KMS-11 (cell line): ENCODE results near the gene RAMP2.
A peak's percentile ranks its signal among the peaks of the same experiment; 100 is the strongest.

Experiments
- H2AFZ ChIP-seq: fragments of 200-600 bp; sonication (generic); 2 replicates; pipeline ENCODE4 v1.6.1; 2016; ENCODE audit warnings: antibody characterized with exemption, mixed run types, low read depth
- H3K27ac ChIP-seq: fragments of 200-600 bp; sonication (generic); 2 replicates; pipeline ENCODE4 v1.6.1; 2016; ENCODE audit warnings: mild to moderate bottlenecking, mixed run types
- H3K27me3 ChIP-seq: fragments of 200-600 bp; sonication (generic); 2 replicates; pipeline ENCODE4 v1.6.1; 2017; ENCODE audit warnings: mild to moderate bottlenecking, low read depth, mixed run types, moderate library complexity; ENCODE audit not compliant: insufficient read depth
- H3K36me3 ChIP-seq: fragments of 200-600 bp; sonication (generic); 2 replicates; pipeline ENCODE4 v1.6.1; 2017; ENCODE audit warnings: mild to moderate bottlenecking, mixed run types; ENCODE audit not compliant: insufficient read depth
- H3K4me1 ChIP-seq: fragments of 200-600 bp; sonication (generic); 2 replicates; pipeline ENCODE4 v1.6.1; 2016; ENCODE audit warnings: mild to moderate bottlenecking, low read depth, mixed run types; ENCODE audit not compliant: poor library complexity, severe bottlenecking
- H3K4me2 ChIP-seq: fragments of 200-600 bp; sonication (generic); 2 replicates; pipeline ENCODE4 v1.7.0; 2016; ENCODE audit warnings: mild to moderate bottlenecking, mixed run types
- H3K4me3 ChIP-seq: fragments of 200-600 bp; sonication (generic); IDR thresholded peaks from 2 replicates; pipeline ENCODE4 v1.6.1; 2017; ENCODE audit warnings: low read depth, low read length, mixed read lengths; ENCODE audit not compliant: insufficient read depth
- H3K79me2 ChIP-seq: fragments of 200-600 bp; sonication (generic); 2 replicates; pipeline ENCODE4 v1.6.1; 2016; ENCODE audit warnings: low read depth, mixed run types; ENCODE audit not compliant: insufficient read depth
- H3K9ac ChIP-seq: fragments of 200-600 bp; sonication (generic); 2 replicates; pipeline ENCODE4 v1.6.1; 2016; ENCODE audit warnings: mild to moderate bottlenecking, mixed run types
- H4K20me1 ChIP-seq: fragments of 200-600 bp; sonication (generic); 2 replicates; pipeline ENCODE4 v1.6.1; 2016; ENCODE audit warnings: mild to moderate bottlenecking, mixed run types; ENCODE audit not compliant: insufficient read depth
- CTCF ChIP-seq: fragments of 200-600 bp; sonication (generic); conservative IDR thresholded peaks from 2 replicates; pipeline ENCODE4 v1.6.1; 2017; ENCODE audit warnings: low read depth, mild to moderate bottlenecking, antibody characterized with exemption, low read length, moderate library complexity, mixed read lengths

Gene RAMP2

GRCh38 chr17:42795061-42795460 lies 34.0 kb downstream of the RAMP2 start:
- H3K4me3 ChIP-seq, result no peak overlapping the region
- no peak overlapping the region for H2AFZ ChIP-seq
- H3K36me3 ChIP-seq, result no peaks in the 10 kb centered on the region
- H3K9ac ChIP-seq, result no peak overlapping the region
- TF ChIP-seq CTCF, result no peak
- no peaks in the 10 kb centered on the region for H3K27me3 ChIP-seq
- H3K79me2 ChIP-seq, result no peaks in the 10 kb centered on the region; the same call in 1 of the 2 replicates
- no peak overlapping the region for H3K27ac ChIP-seq
- peaks cover 13% of the 10 kb centered on the region for H3K4me1 ChIP-seq
- no peak overlapping the region for H3K4me2 ChIP-seq
- no peaks in the 10 kb centered on the region for H4K20me1 ChIP-seq

- Histone ChIP-seq H3K4me2 (no peak overlapping the region), H3K27ac (no peak overlapping the region), H3K4me1 (peaks cover 13% of the 10 kb centered on the region), H2AFZ (no peak overlapping the region), H3K9ac (no peak overlapping the region), H4K20me1 (no peaks in the 10 kb centered on the region), H3K27me3 (no peaks in the 10 kb centered on the region), H3K79me2 (no peaks in the 10 kb centered on the region; the same call in 1 of the 2 replicates), H3K4me3 (no peak overlapping the region), H3K36me3 (no peaks in the 10 kb centered on the region)
- no peak for TF ChIP-seq CTCF
Observed at GRCh38 chr17:42795465-42795864, 34.4 kb downstream of the RAMP2 start.

GRCh38 chr17:42796066-42796758 lies 35.2 kb downstream of the RAMP2 start:
- H2AFZ ChIP-seq, result no peak overlapping the region
- H3K36me3 ChIP-seq, result no peaks in the 10 kb centered on the region
- no peak overlapping the region for H3K4me2 ChIP-seq
- no peaks in the 10 kb centered on the region; the same call in 1 of the 2 replicates for H3K79me2 ChIP-seq
- no peak overlapping the region for H3K9ac ChIP-seq
- no peak for TF ChIP-seq CTCF
- H4K20me1 ChIP-seq, result no peaks in the 10 kb centered on the region
- peaks cover 13% of the 10 kb centered on the region for H3K4me1 ChIP-seq
- H3K27me3 ChIP-seq, result no peaks in the 10 kb centered on the region
- H3K27ac ChIP-seq, result no peak overlapping the region
- H3K4me3 ChIP-seq, result no peak overlapping the region

- no peak for TF ChIP-seq CTCF
- Histone ChIP-seq H3K4me3 (no peak overlapping the region), H3K36me3 (no peaks in the 10 kb centered on the region), H3K27me3 (no peaks in the 10 kb centered on the region), H3K4me2 (peak overlapping the region; percentile 98), H3K4me1 (peaks cover 13% of the 10 kb centered on the region), H4K20me1 (no peaks in the 10 kb centered on the region), H3K9ac (peak overlapping the region; percentile 81; the same call in 1 of the 2 replicates), H3K27ac (no peak overlapping the region), H2AFZ (peak overlapping the region; percentile 71; the same call in 1 of the 2 replicates), H3K79me2 (no peaks in the 10 kb centered on the region; the same call in 1 of the 2 replicates)
Observed at GRCh38 chr17:42797067-42798007, 36.3 kb downstream of the RAMP2 start.
